H1 (cell line): ENCODE results near the gene LRP5. TPM values are rescaled to one million over a fixed set of nuclear protein-coding genes. Genes with fewer than 3 reads are reported as not detected.

Experiments
- CTCF ChIA-PET: fragments of 300-600 bp; sonication (Branson Sonifier 250); formaldehyde crosslinking; loops from one replicate; lab custom pipeline; 2021; ENCODE audit not compliant: partially characterized antibody; lab: Charles Lee
- POLR2A ChIA-PET: fragments of 300-600 bp; sonication (Branson Sonifier 250); formaldehyde crosslinking; loops from one replicate; lab custom pipeline; 2021; ENCODE audit warnings: inconsistent platforms; ENCODE audit not compliant: partially characterized antibody; lab: Charles Lee
- DNase-seq, 2 experiments: peaks; one replicate each; pipeline versions ENCODE4 v3.0.0 to v3.0.0-alpha.2; 2010 to 2022; ENCODE audit warnings: low spot score in 2 of 2, low read depth in 1 of 2, mixed read lengths in 1 of 2
- FAIRE-seq: peaks from 2 replicates; lab custom pipeline; 2011; peaks lifted over from hg19 to GRCh38; lab: Jason Lieb, UNC
- H2AFZ ChIP-seq: 2 replicates; pipeline ENCODE4 v1.8.1; 2012; ENCODE audit warnings: low read length, inconsistent platforms
- H2AK5ac ChIP-seq: 2 replicates; pipeline ENCODE4 v1.6.1; 2013; ENCODE audit warnings: low read depth, low read length
- H2BK120ac ChIP-seq: replicated peaks from 2 replicates; pipeline ENCODE3; 2013; ENCODE audit warnings: low read depth, low read length, inconsistent platforms
- H2BK12ac ChIP-seq: 2 replicates; pipeline ENCODE4 v1.6.1; 2013; ENCODE audit warnings: low read depth, low read length
- H2BK15ac ChIP-seq: 2 replicates; pipeline ENCODE4 v1.6.1; 2013; ENCODE audit warnings: low read length
- H2BK20ac ChIP-seq: 2 replicates; pipeline ENCODE4 v1.6.1; 2013; ENCODE audit warnings: low read length
- H2BK5ac ChIP-seq: 2 replicates; pipeline ENCODE4 v1.6.1; 2013; ENCODE audit warnings: low read depth, low read length
- H3K14ac ChIP-seq: 2 replicates; pipeline ENCODE4 v1.6.1; 2013; ENCODE audit warnings: inconsistent platforms; ENCODE audit not compliant: insufficient read length
- H3K18ac ChIP-seq: 2 replicates; pipeline ENCODE4 v1.6.1; 2013; ENCODE audit warnings: low read length; ENCODE audit errors: extremely low read depth
- H3K23ac ChIP-seq: 2 replicates; pipeline ENCODE4 v1.6.1; 2013; ENCODE audit warnings: inconsistent platforms; ENCODE audit not compliant: insufficient read length
- H3K23me2 ChIP-seq: 2 replicates; pipeline ENCODE4 v1.6.1; 2013; ENCODE audit warnings: low read depth, low read length
- H3K27ac ChIP-seq: 2 replicates; pipeline ENCODE4 v1.6.1; 2011; ENCODE audit warnings: low read depth, low read length, inconsistent platforms
- H3K27me3 ChIP-seq, 4 experiments: replicated peaks in 1 of 4; 1 replicate in 1 of 4; 2 replicates in 3 of 4; pipeline versions ENCODE4 v1.6.1 to v1.8.1; 2011 to 2013; ENCODE audit warnings: low read length in 3 of 4, mild to moderate bottlenecking in 3 of 4, inconsistent platforms in 2 of 4, mixed read lengths in 2 of 4, moderate library complexity in 1 of 4; ENCODE audit not compliant: control insufficient read depth in 3 of 4, insufficient read depth in 3 of 4; ENCODE audit errors: extremely low read depth in 1 of 4
- H3K36me3 ChIP-seq, 4 experiments: 2 replicates each; pipeline versions ENCODE4 v1.6.1 to v1.8.1; 2011 to 2013; ENCODE audit warnings: mild to moderate bottlenecking in 4 of 4, low read length in 3 of 4, moderate library complexity in 2 of 4, control low read depth in 1 of 4, inconsistent platforms in 1 of 4; ENCODE audit not compliant: insufficient read depth in 4 of 4, control insufficient read depth in 2 of 4
- H3K4ac ChIP-seq: replicated peaks from 2 replicates; pipeline ENCODE3; 2013; ENCODE audit warnings: low read length, low read depth, mixed read lengths, inconsistent platforms; ENCODE audit not compliant: insufficient read length
- H3K4me1 ChIP-seq, 4 experiments: replicated peaks in 1 of 4; 1 replicate in 1 of 4; 2 replicates in 3 of 4; pipeline versions ENCODE4 v1.6.1 to v1.8.1; 2011 to 2013; ENCODE audit warnings: low read length in 3 of 4, inconsistent platforms in 2 of 4, mixed read lengths in 1 of 4; ENCODE audit not compliant: insufficient read depth in 4 of 4, control insufficient read depth in 3 of 4
- H3K4me2 ChIP-seq, 2 experiments: 2 replicates each; pipeline versions ENCODE4 v1.6.1 to v1.8.1; 2011 to 2013; ENCODE audit warnings: low read depth in 2 of 2, low read length in 2 of 2, control low read depth in 1 of 2, inconsistent platforms in 1 of 2, mild to moderate bottlenecking in 1 of 2; ENCODE audit not compliant: insufficient read depth in 1 of 2
- H3K4me3 ChIP-seq, 4 experiments: fragments of 200-600, 300-600 bp in 1 of 4; sonication (generic), shearing (Covaris generic), sonication (Bioruptor Twin) in 1 of 4; 2 replicates each; pipeline versions ENCODE4 v1.5.1 to v1.8.1; 2011 to 2016; ENCODE audit warnings: low read length in 4 of 4, low read depth in 3 of 4, control low read depth in 2 of 4, inconsistent platforms in 2 of 4, mild to moderate bottlenecking in 2 of 4, mixed read lengths in 1 of 4, moderate library complexity in 1 of 4; ENCODE audit not compliant: insufficient read depth in 2 of 4; ENCODE audit errors: extremely low read depth in 1 of 4
- H3K56ac ChIP-seq: replicated peaks from 2 replicates; pipeline ENCODE3; 2013; ENCODE audit warnings: low read depth, mild to moderate bottlenecking, mixed read lengths, low read length, inconsistent platforms; ENCODE audit not compliant: insufficient read length
- H3K79me1 ChIP-seq: 2 replicates; pipeline ENCODE4 v1.6.1; 2013; ENCODE audit warnings: low read depth, low read length, control low read depth
- H3K79me2 ChIP-seq, 2 experiments: 2 replicates each; pipeline versions ENCODE4 v1.6.1 to v1.8.1; 2012 to 2013; ENCODE audit warnings: low read length in 2 of 2, mild to moderate bottlenecking in 2 of 2, inconsistent platforms in 1 of 2; ENCODE audit not compliant: insufficient read depth in 2 of 2, control insufficient read depth in 1 of 2
- H3K9ac ChIP-seq, 4 experiments: replicated peaks in 1 of 4; 1 replicate in 1 of 4; 2 replicates in 3 of 4; pipeline versions ENCODE4 v1.6.1 to v1.8.1; 2011 to 2013; ENCODE audit warnings: low read depth in 3 of 4, low read length in 3 of 4, control low read depth in 2 of 4, mild to moderate bottlenecking in 2 of 4, moderate library complexity in 2 of 4, inconsistent platforms in 1 of 4; ENCODE audit errors: extremely low read depth in 1 of 4
- H3K9me3 ChIP-seq, 2 experiments: 2 replicates each; pipeline versions ENCODE4 v1.6.1 to v1.8.1; 2012 to 2013; ENCODE audit warnings: mild to moderate bottlenecking in 2 of 2, moderate library complexity in 2 of 2, control low read depth in 1 of 2, inconsistent platforms in 1 of 2, low read depth in 1 of 2, low read length in 1 of 2, mixed read lengths in 1 of 2; ENCODE audit not compliant: insufficient read depth in 2 of 2
- H4K20me1 ChIP-seq, 2 experiments: replicated peaks in 1 of 2; 2 replicates each; pipeline versions ENCODE3 to v1.8.1; 2011 to 2013; ENCODE audit warnings: inconsistent platforms in 2 of 2, low read length in 2 of 2, mild to moderate bottlenecking in 1 of 2; ENCODE audit not compliant: insufficient read depth in 2 of 2, control insufficient read depth in 1 of 2
- H4K5ac ChIP-seq: 2 replicates; pipeline ENCODE4 v1.6.1; 2013; ENCODE audit warnings: low read length, low read depth, mixed read lengths, inconsistent platforms; ENCODE audit not compliant: insufficient read length
- H4K8ac ChIP-seq: 2 replicates; pipeline ENCODE4 v1.8.0; 2013; ENCODE audit warnings: mild to moderate bottlenecking, moderate library complexity, low read length, inconsistent platforms; ENCODE audit not compliant: insufficient read depth; ENCODE audit errors: extremely low read depth
- H4K91ac ChIP-seq: replicated peaks from 2 replicates; pipeline ENCODE3; 2013; ENCODE audit warnings: low read length, mixed read lengths, inconsistent platforms; ENCODE audit not compliant: insufficient read length
- EP300 ChIP-seq, 2 experiments: IDR thresholded peaks; 1 replicate in 1 of 2; 2 replicates in 1 of 2; pipeline ENCODE4 v1.6.1; 2011 to 2012; ENCODE audit warnings: low read depth in 2 of 2, low read length in 2 of 2, mild to moderate bottlenecking in 2 of 2, borderline replicate concordance in 1 of 2, inconsistent platforms in 1 of 2, moderate library complexity in 1 of 2
- HDAC6 ChIP-seq: IDR thresholded peaks from one replicate; pipeline ENCODE4 v1.7.1; 2012; ENCODE audit warnings: low read depth, mild to moderate bottlenecking, inconsistent platforms, low read length, moderate library complexity
- KDM4A ChIP-seq: IDR thresholded peaks from one replicate; pipeline ENCODE4 v1.7.1; 2012; ENCODE audit warnings: low read depth, mild to moderate bottlenecking, moderate library complexity, low read length, inconsistent platforms; ENCODE audit not compliant: severe bottlenecking
- POU5F1 ChIP-seq: IDR thresholded peaks from 2 replicates; pipeline ENCODE4 v1.6.1; 2011; ENCODE audit warnings: low read depth, mild to moderate bottlenecking, low read length, moderate library complexity
- RNF2 ChIP-seq: fragments of 200-900, 300-1000 bp; sonication (generic); IDR thresholded peaks from 2 replicates; pipeline ENCODE4 v1.7.1; 2016; ENCODE audit warnings: borderline replicate concordance, low read depth, mild to moderate bottlenecking, antibody characterized with exemption, low read length; ENCODE audit not compliant: poor library complexity, severe bottlenecking; ENCODE audit errors: missing control alignments
- SIRT6 ChIP-seq: IDR thresholded peaks from one replicate; pipeline ENCODE4 v1.7.1; 2012; ENCODE audit warnings: low read length, inconsistent platforms
- SP2 ChIP-seq: IDR thresholded peaks from 2 replicates; pipeline ENCODE4 v1.6.1; 2012; ENCODE audit warnings: mild to moderate bottlenecking, low read length, inconsistent platforms
- TBP ChIP-seq: IDR thresholded peaks from 2 replicates; pipeline ENCODE4 v1.6.1; 2011; ENCODE audit warnings: low read depth, low read length, improper control_type of control experiment
- TEAD4 ChIP-seq: IDR thresholded peaks from 2 replicates; pipeline ENCODE4 v1.6.1; 2012; ENCODE audit warnings: low read depth, low read length, inconsistent platforms, mixed read lengths
- WGBS, 2 experiments: shearing (Covaris generic) in 1 of 2; methylation state at CpG; one replicate each; pipeline versions ENCODE4 v1.1.6 to v1.1.7; 2013 to 2015; ENCODE audit warnings: low lambda C conversion rate in 2 of 2, mixed read lengths in 2 of 2, inconsistent platforms in 1 of 2, low coverage in 1 of 2, missing lambda C conversion rate in 1 of 2; ENCODE audit not compliant: insufficient replicate concordance in 2 of 2, insufficient coverage in 1 of 2, insufficient read length in 1 of 2; ENCODE audit errors: extremely low coverage in 1 of 2, missing lambda C conversion rate in 1 of 2; 5-methylcytosine and 5-hydroxymethylcytosine counted together
- polyA plus RNA-seq, 7 experiments: library from polyadenylated mRNA; depleted of rRNA in 3 of 7; stranded (reverse) in 5 of 7; unstranded in 2 of 7; fragments of >200 nt in 5 of 7; fragments of 200-250 nt in 2 of 7; gene quantifications; 1 replicate in 5 of 7; 2 replicates in 1 of 7; 4 replicates in 1 of 7; pipeline versions ENCODE4 v1.2.1 to v1.2.3, GENCODE V29; 2011 to 2013; ENCODE audit warnings: missing spikeins in 2 of 7, mixed read lengths in 2 of 7
- total RNA-seq: library from RNA; stranded (reverse); fragmentation: NEBNext Ultra II Directional; extraction: Animal tissue kit (Norgen Biotek cat#: 25700); gene quantifications from 2 replicates; pipeline ENCODE4 v1.2.1, GENCODE V29; 2021
- TF ChIP-seq, protein P1 (sequence below): IDR thresholded peaks from 2 replicates; pipeline ENCODE4 v1.6.1; 2011; ENCODE audit warnings: low read length, improper control_type of control experiment

Gene LRP5
- total and polyA plus RNA-seq, 2 of the 8 experiments (the other 6 are each of a cell fraction or from before 2014, with no cell fraction given): 19.0 to 38.9 TPM

DNA sequence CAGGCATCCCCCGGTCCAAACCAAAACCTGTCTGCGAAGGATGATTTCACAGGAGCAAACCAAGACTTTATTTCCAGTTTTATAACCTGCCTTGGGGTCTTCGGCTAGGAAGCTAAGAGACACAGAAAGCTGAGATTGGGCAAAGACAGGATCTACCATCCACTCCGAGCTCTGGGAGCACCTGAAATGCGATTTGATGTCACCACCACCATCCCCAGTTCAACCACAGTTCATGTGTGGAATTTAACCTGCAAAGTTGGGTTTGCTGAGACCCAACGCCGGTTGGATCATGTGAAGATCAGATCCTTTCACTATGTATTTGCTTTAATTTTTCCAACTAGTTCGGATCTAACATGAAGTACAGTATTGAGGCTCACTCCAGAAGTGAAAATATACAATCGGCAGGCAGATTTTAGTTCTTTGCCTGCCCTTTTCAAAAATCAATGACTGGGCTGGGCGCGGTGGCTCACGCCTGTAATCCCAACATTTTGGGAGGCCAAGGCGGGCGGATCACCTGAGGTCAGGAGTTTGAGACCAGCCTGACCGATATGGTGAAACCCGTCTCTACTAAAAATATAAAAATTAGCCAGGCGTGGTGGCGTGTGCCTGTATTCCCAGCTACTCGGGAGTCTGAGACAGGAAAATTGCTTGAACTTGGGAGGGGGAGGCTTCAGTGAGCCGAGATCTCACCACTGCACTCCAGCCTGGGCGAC is 39.2 kb upstream of the LRP5 start:
- Histone ChIP-seq H3K14ac (no peak overlapping the region), H3K79me1 (peaks cover 8% of the 10 kb centered on the region), H3K4ac (no peak overlapping the region), H4K20me1 (peaks cover 0 to 3% of the 10 kb centered on the region in 2 experiments), H4K91ac (no peak overlapping the region), H4K8ac (peak overlapping the region; percentile 22; the same call in 1 of the 2 replicates), H3K18ac (no peak overlapping the region), H2BK120ac (no peak overlapping the region), H2BK15ac (no peak overlapping the region), H3K9me3 (no peaks in the 10 kb centered on the region), H3K23me2 (peaks cover 4% of the 10 kb centered on the region; the same call in 1 of the 2 replicates), H3K9ac (peak overlapping the region in 1 of 4 experiments; percentile 35; a peak in 1 of 7 replicates), H3K4me3 (peak overlapping the region in 1 of 4 experiments; percentile 99; a peak in 3 of 8 replicates), H3K4me1 (peaks cover 0 to 5% (median 1%) of the 10 kb centered on the region in 4 experiments; a peak in 4 of 7 replicates), H2AFZ (no peak overlapping the region), H3K36me3 (no peaks in the 10 kb centered on the region; a peak in 1 of 8 replicates), H4K5ac (no peak overlapping the region), H3K4me2 (peak overlapping the region; percentile 40; a peak in 2 of 4 replicates), H2BK12ac (no peak overlapping the region), H3K79me2 (peaks cover 0 to 21% of the 10 kb centered on the region in 2 experiments; a peak in 3 of 4 replicates), H2AK5ac (peak overlapping the region; percentile 17; the same call in 1 of the 2 replicates), H2BK5ac (no peak overlapping the region), H3K27ac (no peak overlapping the region), H3K27me3 (no peaks in the 10 kb centered on the region), H2BK20ac (no peak overlapping the region), H3K56ac (no peak overlapping the region), H3K23ac (no peak overlapping the region)
- WGBS, 2 experiments: 94% methylated on average over 21 of the region's 21 CpGs; no CpG with 5 or more reads in 1 of the 2 experiments
- ChIA-PET POLR2A (interaction anchor here (0.7 to 3.4 kb wide), 11 partner anchors 9 to 197 kb away, joined by 3 to 22 read pairs (median 4); no protein-coding TSS in a partner anchor), CTCF (interaction anchor here (0.6 to 5.6 kb wide), 2 partner anchors 16 to 25 kb away, joined by 3 to 49 read pairs; no protein-coding TSS in a partner anchor)
- DNase-seq (no peak), FAIRE-seq (no peak)
- TF ChIP-seq POU5F1: no peak
- TF ChIP-seq, protein P1, sequence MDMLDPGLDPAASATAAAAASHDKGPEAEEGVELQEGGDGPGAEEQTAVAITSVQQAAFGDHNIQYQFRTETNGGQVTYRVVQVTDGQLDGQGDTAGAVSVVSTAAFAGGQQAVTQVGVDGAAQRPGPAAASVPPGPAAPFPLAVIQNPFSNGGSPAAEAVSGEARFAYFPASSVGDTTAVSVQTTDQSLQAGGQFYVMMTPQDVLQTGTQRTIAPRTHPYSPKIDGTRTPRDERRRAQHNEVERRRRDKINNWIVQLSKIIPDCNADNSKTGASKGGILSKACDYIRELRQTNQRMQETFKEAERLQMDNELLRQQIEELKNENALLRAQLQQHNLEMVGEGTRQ: no peak
- TF ChIP-seq EP300 (IDR thresholded peaks at IDR 0.05; ENCODE audit: borderline replicate concordance in 1 of 2, low read depth in 2 of 2, low read length in 2 of 2): no peak
- no peak for TF ChIP-seq SP2
- TF ChIP-seq KDM4A: no peak
- TF ChIP-seq TEAD4: no peak
- no peak for TF ChIP-seq SIRT6
- TF ChIP-seq RNF2: no peak
- no peak for TF ChIP-seq HDAC6
- TF ChIP-seq TBP: no peak
